Glutamatergic neuron (in vitro differentiated cells): ENCODE data around the gene ZNF429. TPM values are rescaled to one million over a fixed set of nuclear protein-coding genes. Genes with fewer than 3 reads are reported as not detected.
A peak's percentile ranks its signal among the peaks of the same experiment; 100 is the strongest.
"Not testable (repeated sequence)": the region's sequence is repeated elsewhere in the genome, so short reads cannot be mapped to it uniquely, and the experiment has no call there.

Source experiments
- DNase-seq: peaks from one replicate; pipeline ENCODE4 v3.0.0; 2022
- H3K27ac Mint-ChIP-seq: one replicate; pipeline ENCODE4 v1.8.0; 2020; ENCODE audit warnings: mild to moderate bottlenecking, mixed read lengths, inconsistent platforms; ENCODE audit not compliant: unreplicated experiment
- H3K27me3 Mint-ChIP-seq: one replicate; pipeline ENCODE4 v1.8.0; 2020; ENCODE audit warnings: mild to moderate bottlenecking, moderate library complexity, mixed read lengths, inconsistent platforms; ENCODE audit not compliant: unreplicated experiment
- H3K36me3 Mint-ChIP-seq: one replicate; pipeline ENCODE4 v1.8.0; 2020; ENCODE audit warnings: mild to moderate bottlenecking, mixed read lengths, inconsistent platforms; ENCODE audit not compliant: unreplicated experiment
- H3K4me1 Mint-ChIP-seq: one replicate; pipeline ENCODE4 v1.8.0; 2020; ENCODE audit warnings: mild to moderate bottlenecking, low read depth, mixed read lengths, inconsistent platforms; ENCODE audit not compliant: unreplicated experiment
- H3K4me3 Mint-ChIP-seq: one replicate; pipeline ENCODE4 v1.8.0; 2020; ENCODE audit warnings: mild to moderate bottlenecking, mixed read lengths, inconsistent platforms; ENCODE audit not compliant: unreplicated experiment
- H3K9me3 Mint-ChIP-seq: one replicate; pipeline ENCODE4 v1.8.0; 2020; ENCODE audit warnings: mild to moderate bottlenecking, moderate library complexity, mixed read lengths, inconsistent platforms; ENCODE audit not compliant: unreplicated experiment
- total RNA-seq: library from RNA; stranded (reverse); fragmentation: NEBNext Ultra II Directional; extraction: Animal tissue kit (Norgen Biotek cat#: 25700); gene quantifications from one replicate; pipeline ENCODE4 v1.2.1, GENCODE V29; 2021; ENCODE audit not compliant: unreplicated experiment
- TF ChIP-seq, protein P1 (sequence below): fragments of 200-600 bp; sonication (generic); IDR thresholded peaks from one replicate; pipeline ENCODE4 v1.5.0; 2021; ENCODE audit not compliant: partially characterized antibody, unreplicated experiment

Gene ZNF429
- total RNA-seq, 1 donor from 2014 or later, result 29.8 TPM

DNA sequence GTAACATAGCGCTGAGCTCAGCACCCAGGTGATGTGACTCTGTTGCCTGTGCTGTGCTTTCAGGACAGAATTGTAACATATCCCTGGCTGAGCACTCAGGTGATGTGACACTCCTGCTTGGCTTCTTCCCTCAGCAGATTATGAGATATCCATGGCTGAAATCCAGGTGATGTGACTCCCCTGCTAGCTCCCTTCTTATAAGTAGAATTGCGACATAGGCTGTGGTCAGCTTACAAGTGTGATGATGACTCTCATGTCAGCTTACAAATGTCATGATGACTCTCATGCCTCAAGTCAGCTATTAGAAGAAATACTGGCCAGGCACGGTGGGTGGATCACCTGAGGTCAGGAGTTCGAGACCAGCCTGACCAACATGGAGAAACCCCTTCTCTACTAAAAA lies 14.3 kb upstream of the ZNF429 start:
- H3K9me3 Mint-ChIP-seq, result peaks cover 10% of the 10 kb centered on the region
- no peaks in the 10 kb centered on the region for H3K4me1 Mint-ChIP-seq
- DNase-seq, result no peak

GRCh38 chr19:21492947-21493906 lies 12.2 kb upstream of the ZNF429 start:
- peaks cover 29% of the 10 kb centered on the region for H3K36me3 Mint-ChIP-seq
- TF ChIP-seq, protein P1, sequence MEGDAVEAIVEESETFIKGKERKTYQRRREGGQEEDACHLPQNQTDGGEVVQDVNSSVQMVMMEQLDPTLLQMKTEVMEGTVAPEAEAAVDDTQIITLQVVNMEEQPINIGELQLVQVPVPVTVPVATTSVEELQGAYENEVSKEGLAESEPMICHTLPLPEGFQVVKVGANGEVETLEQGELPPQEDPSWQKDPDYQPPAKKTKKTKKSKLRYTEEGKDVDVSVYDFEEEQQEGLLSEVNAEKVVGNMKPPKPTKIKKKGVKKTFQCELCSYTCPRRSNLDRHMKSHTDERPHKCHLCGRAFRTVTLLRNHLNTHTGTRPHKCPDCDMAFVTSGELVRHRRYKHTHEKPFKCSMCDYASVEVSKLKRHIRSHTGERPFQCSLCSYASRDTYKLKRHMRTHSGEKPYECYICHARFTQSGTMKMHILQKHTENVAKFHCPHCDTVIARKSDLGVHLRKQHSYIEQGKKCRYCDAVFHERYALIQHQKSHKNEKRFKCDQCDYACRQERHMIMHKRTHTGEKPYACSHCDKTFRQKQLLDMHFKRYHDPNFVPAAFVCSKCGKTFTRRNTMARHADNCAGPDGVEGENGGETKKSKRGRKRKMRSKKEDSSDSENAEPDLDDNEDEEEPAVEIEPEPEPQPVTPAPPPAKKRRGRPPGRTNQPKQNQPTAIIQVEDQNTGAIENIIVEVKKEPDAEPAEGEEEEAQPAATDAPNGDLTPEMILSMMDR, result no peak

More for the DNA sequence above, 14.3 kb upstream of the ZNF429 start:
- Mint-ChIP-seq H3K27ac (no peak overlapping the region), H3K27me3 (peaks cover 7% of the 10 kb centered on the region), H3K36me3 (peaks cover 24% of the 10 kb centered on the region), H3K4me3 (no peak overlapping the region)
- TF ChIP-seq, protein P1, result no peak

GRCh38 chr19:21496876-21497275 lies 8.5 kb upstream of the ZNF429 start:
- Mint-ChIP-seq H3K27ac (no peak overlapping the region), H3K4me1 (no peaks in the 10 kb centered on the region), H3K4me3 (no peak overlapping the region), H3K36me3 (peaks cover 16% of the 10 kb centered on the region), H3K27me3 (no peaks in the 10 kb centered on the region), H3K9me3 (peaks cover 4% of the 10 kb centered on the region)
- TF ChIP-seq, protein P1, result no peak
- DNase-seq, result no peak

More at GRCh38 chr19:21492947-21493906, 12.2 kb upstream of the ZNF429 start:
- H3K9me3 Mint-ChIP-seq, result peaks cover 5% of the 10 kb centered on the region
- no peak for DNase-seq
- H3K27me3 Mint-ChIP-seq, result peaks cover 1% of the 10 kb centered on the region
- H3K27ac Mint-ChIP-seq, result no peak overlapping the region
- H3K4me3 Mint-ChIP-seq, result no peak overlapping the region
- no peaks in the 10 kb centered on the region for H3K4me1 Mint-ChIP-seq

DNA sequence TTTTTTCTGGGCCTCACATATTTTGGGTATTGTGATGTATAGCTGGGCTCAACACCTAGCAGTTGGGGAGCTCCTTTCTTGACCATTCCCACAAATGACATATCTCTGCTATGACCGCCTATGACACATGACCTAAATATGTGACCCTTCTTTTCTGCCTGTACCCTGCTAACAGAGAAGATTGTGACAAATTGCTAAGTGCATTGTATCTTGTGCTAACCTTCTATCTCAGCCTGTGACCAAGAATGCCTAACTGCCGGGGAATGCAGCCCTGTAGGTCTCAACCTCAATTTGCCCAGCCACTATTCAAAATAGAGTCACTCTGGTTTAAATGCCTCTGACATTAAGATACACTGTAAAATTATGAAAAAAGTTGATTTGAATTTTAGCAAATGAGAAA lies 6.8 kb upstream of the ZNF429 start:
- peaks cover 6% of the 10 kb centered on the region for H3K9me3 Mint-ChIP-seq
- no peak for DNase-seq
- no peaks in the 10 kb centered on the region for H3K4me1 Mint-ChIP-seq
- no peak overlapping the region for H3K27ac Mint-ChIP-seq
- peaks cover 16% of the 10 kb centered on the region for H3K36me3 Mint-ChIP-seq
- H3K4me3 Mint-ChIP-seq, result no peak overlapping the region
- H3K27me3 Mint-ChIP-seq, result no peaks in the 10 kb centered on the region
- TF ChIP-seq, protein P1, result no peak

DNA sequence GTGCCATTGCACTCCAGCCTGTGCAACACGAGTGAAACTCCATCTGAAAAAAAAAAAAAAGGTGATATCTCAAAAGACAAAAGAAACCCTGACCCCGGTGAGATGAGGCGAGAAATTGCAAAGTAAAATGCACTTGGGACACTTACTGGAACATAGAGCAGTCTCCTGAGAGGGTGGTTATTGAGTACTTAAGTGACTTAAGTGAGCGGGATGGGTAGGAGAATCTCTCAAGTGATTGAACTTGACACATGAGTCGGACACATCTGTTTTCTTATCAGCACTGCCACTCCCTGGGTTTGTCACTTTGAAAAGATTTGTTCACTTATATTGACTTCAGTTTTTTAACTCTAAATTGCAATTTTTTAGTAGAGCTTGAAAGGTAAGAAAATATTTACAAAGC lies 2.8 kb downstream of the ZNF429 start:
- no peak for DNase-seq
- Mint-ChIP-seq H3K9me3 (peaks cover 40% of the 10 kb centered on the region), H3K4me1 (peaks cover 22% of the 10 kb centered on the region), H3K27ac (peak overlapping the region; percentile 78), H3K4me3 (peak overlapping the region; percentile 99), H3K36me3 (peaks cover 37% of the 10 kb centered on the region), H3K27me3 (peaks cover 24% of the 10 kb centered on the region)
- TF ChIP-seq, protein P1, result no peak

GRCh38 chr19:21511058-21511457 lies 5.7 kb downstream of the ZNF429 start:
- H3K4me3 Mint-ChIP-seq, H3K27ac Mint-ChIP-seq: not testable (repeated sequence)
- Mint-ChIP-seq H3K27me3 (peaks cover 20% of the 10 kb centered on the region), H3K36me3 (peaks cover 49% of the 10 kb centered on the region), H3K4me1 (peaks cover 18% of the 10 kb centered on the region), H3K9me3 (peaks cover 35% of the 10 kb centered on the region)
- peak; percentile 11 for DNase-seq

DNA sequence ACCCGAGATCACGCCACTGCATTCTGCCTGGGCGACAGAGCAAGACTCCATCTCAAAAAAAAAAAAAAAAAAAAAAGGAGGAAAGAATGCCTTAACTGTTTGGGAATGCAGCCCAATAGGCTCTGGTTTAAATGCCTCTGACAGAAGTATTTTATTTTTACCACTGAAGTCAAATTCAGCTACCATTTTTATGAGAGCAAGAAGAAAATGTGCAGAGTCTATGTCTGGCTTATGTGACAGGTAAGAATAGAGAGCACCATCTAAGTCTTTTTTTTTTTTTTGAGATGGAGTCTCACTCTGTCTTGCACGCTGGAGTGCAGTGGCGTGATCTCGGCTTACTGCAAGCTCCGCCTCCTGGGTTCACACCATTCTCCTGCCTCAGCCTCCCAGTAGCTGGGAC lies 7.2 kb downstream of the ZNF429 start:
- not testable (repeated sequence) for H3K4me3 Mint-ChIP-seq, DNase-seq, H3K27ac Mint-ChIP-seq
- Mint-ChIP-seq H3K4me1 (peaks cover 11% of the 10 kb centered on the region), H3K36me3 (peaks cover 56% of the 10 kb centered on the region), H3K9me3 (peaks cover 36% of the 10 kb centered on the region), H3K27me3 (peaks cover 14% of the 10 kb centered on the region)
